T1000 (cell line): ENCODE measurements around the gene WDR20.
"Not testable (repeated sequence)": the region's sequence is repeated elsewhere in the genome, so short reads cannot be mapped to it uniquely, and the experiment has no call there.

Experiments
- DNase-seq: peaks from one replicate; lab custom pipeline; 2025; ENCODE audit warnings: mixed read lengths; lab: John Stamatoyannopoulos, UW

Gene WDR20

GRCh38 chr14:102171173-102172020 lies 31.7 kb downstream of the WDR20 start:
- DNase-seq: no peak

- DNase-seq: not testable (repeated sequence)
Observed at GRCh38 chr14:102172021-102172272, 32.2 kb downstream of the WDR20 start.

- not testable (repeated sequence) for DNase-seq
Observed at GRCh38 chr14:102172721-102173120, 33.0 kb downstream of the WDR20 start.

GRCh38 chr14:102177161-102177560 lies 37.5 kb downstream of the WDR20 start:
- DNase-seq: no peak

- no peak for DNase-seq
Observed at GRCh38 chr14:102178806-102179205, 39.1 kb downstream of the WDR20 start.

GRCh38 chr14:102180248-102180998 lies 40.7 kb downstream of the WDR20 start:
- no peak for DNase-seq

- DNase-seq: no peak
Observed at GRCh38 chr14:102181187-102181586, 41.5 kb downstream of the WDR20 start.

GRCh38 chr14:102182190-102182589 lies 42.5 kb downstream of the WDR20 start:
- DNase-seq: no peak

GRCh38 chr14:102182936-102183619 lies 43.4 kb downstream of the WDR20 start:
- no peak for DNase-seq

GRCh38 chr14:102183886-102184285 lies 44.2 kb downstream of the WDR20 start:
- DNase-seq: no peak

GRCh38 chr14:102184316-102185035 lies 44.8 kb downstream of the WDR20 start:
- no peak for DNase-seq

GRCh38 chr14:102185360-102185759 lies 45.7 kb downstream of the WDR20 start:
- DNase-seq: no peak

- no peak for DNase-seq
Observed at GRCh38 chr14:102187044-102187443, 47.3 kb downstream of the WDR20 start.

GRCh38 chr14:102187568-102188001 lies 47.9 kb downstream of the WDR20 start:
- no peak for DNase-seq

- DNase-seq: no peak
Observed at GRCh38 chr14:102188187-102188586, 48.5 kb downstream of the WDR20 start.

- no peak for DNase-seq
Observed at GRCh38 chr14:102189874-102190273, 50.2 kb downstream of the WDR20 start.

- DNase-seq: no peak
Observed at GRCh38 chr14:102192840-102193502, 53.3 kb downstream of the WDR20 start.

- DNase-seq: no peak
Observed at GRCh38 chr14:102194856-102195255, 55.2 kb downstream of the WDR20 start.

- DNase-seq: no peak
Observed at GRCh38 chr14:102195446-102195845, 55.7 kb downstream of the WDR20 start.

GRCh38 chr14:102196039-102196901 lies 56.6 kb downstream of the WDR20 start:
- DNase-seq: no peak

- DNase-seq: no peak
Observed at GRCh38 chr14:102196902-102197230, 57.2 kb downstream of the WDR20 start.
